Heart left ventricle (tissue), 16 donors: Measurements from ENCODE around the gene LIMD2. TPM values are rescaled to one million over a fixed set of nuclear protein-coding genes. Genes with fewer than 3 reads are reported as not detected.

Source experiments
- ATAC-seq, 4 donors: fragments of 200-7000 bp; cut with Tn5 transposase; one replicate each; pipeline ENCODE4 v1.9.1; 2020 to 2022; ENCODE audit warnings: moderate library complexity in 4 of 4, mild to moderate bottlenecking in 3 of 4, moderate number of reproducible peaks in 1 of 4
- DNase-seq, 5 donors: peaks; one replicate each; pipeline ENCODE4 v3.0.0-alpha.2; 2020
- H3K27ac ChIP-seq, 12 donors: fragments of 200-600 bp; sonication (generic) in 4 of 12; one replicate each; pipeline versions ENCODE4 v1.5.0 to v1.8.0; 2016 to 2022; ENCODE audit warnings: mild to moderate bottlenecking in 2 of 12
- H3K27me3 ChIP-seq, 9 donors: fragments of 200-600 bp; sonication (generic) in 2 of 9; one replicate each; pipeline versions ENCODE4 v1.5.1 to v1.8.0; 2016 to 2022; ENCODE audit warnings: mild to moderate bottlenecking in 3 of 9
- H3K36me3 ChIP-seq, 9 donors: fragments of 200-600 bp; sonication (generic) in 2 of 9; one replicate each; pipeline versions ENCODE4 v1.5.0 to v1.8.0; 2018 to 2022; ENCODE audit warnings: mild to moderate bottlenecking in 2 of 9
- H3K4me1 ChIP-seq, 12 donors: fragments of 200-600 bp; sonication (generic) in 4 of 12; one replicate each; pipeline versions ENCODE4 v1.5.0 to v1.8.0; 2016 to 2022; ENCODE audit warnings: mild to moderate bottlenecking in 3 of 12
- H3K4me3 ChIP-seq, 12 donors: fragments of 200-600 bp; sonication (generic) in 4 of 12; one replicate each; pipeline versions ENCODE4 v1.5.0 to v1.8.0; 2017 to 2022; ENCODE audit warnings: mild to moderate bottlenecking in 9 of 12, moderate library complexity in 4 of 12
- H3K9me3 ChIP-seq, 12 donors: fragments of 200-600 bp; sonication (generic) in 4 of 12; one replicate each; pipeline versions ENCODE4 v1.5.0 to v1.8.0; 2016 to 2022; ENCODE audit warnings: mild to moderate bottlenecking in 1 of 12
- POLR2A ChIP-seq, 2 donors: fragments of 450-650 bp; IDR thresholded peaks; one replicate each; pipeline ENCODE4 v1.6.1; 2017; ENCODE audit warnings: antibody characterized with exemption in 2 of 2, mild to moderate bottlenecking in 2 of 2, moderate library complexity in 2 of 2
- WGBS, 4 donors: extraction: QIAGEN DNeasy Blood & Tissue Kit in 2 of 4; methylation state at CpG; one replicate each; pipeline versions ENCODE4 v1.1.5 to v1.1.7; 2013 to 2018; 5-methylcytosine and 5-hydroxymethylcytosine counted together
- intact Hi-C, 10 donors: fragments of 100-400 bp; cut with DNase I; formaldehyde crosslinking; loops; one replicate each; pipeline versions ENCODE4 v1.11.1 to v1.14.2; 2022
- polyA plus RNA-seq, 2 donors: library from polyadenylated mRNA; stranded (reverse); fragments of 200-250 nt; gene quantifications; one replicate each; pipeline ENCODE4 v1.2.3, GENCODE V29; 2013
- total RNA-seq, 9 donors: library from RNA; depleted of rRNA in 2 of 9; stranded (reverse); fragments of >200 nt in 2 of 9; fragmentation: NEBNext Ultra II Directional in 3 of 9; extraction: Animal tissue kit (Norgen Biotek cat#: 25700) in 3 of 9; gene quantifications; one replicate each; pipeline versions ENCODE4 v1.1.0 to v1.2.4, GENCODE V29; 2016 to 2023
- TF ChIP-seq, protein P1 (sequence below), 12 donors: fragments of 200-600 bp; sonication (generic) in 4 of 12; IDR thresholded peaks; one replicate each; pipeline versions ENCODE4 v1.5.0 to v1.8.0; 2018 to 2022; ENCODE audit warnings: antibody characterized with exemption in 12 of 12, mild to moderate bottlenecking in 5 of 12
- donor health status: ischemic (EF 13 %, LVEDD 7.1; RV severe dilation, severe dysfunction).
- donor health status: healthy with polysubstance abuse.
- donor health status: DM: no; HTN: yes; CAD: no.
- donor health status: DM: no; HTN: no; CAD: no.
- donor health status: ischemic (EF 25% LVEDD 6.9; RV normal size, moderate dysfunction).
- donor health status: ischemic (EF 25% LVEDD 5.7; RV mildly dilated, moderate dysfunction).
- donor health status: healthy.
- donor health status: DM: yes; HTN: yes; CAD: no.
- donor health status: ischemic (EF 35%, LVEDD 5.7; RV mildly dilated, moderate dysfunction).
- donor health status: nonischemic (EF 11% LVEDD 7.7; RV severe dilation, severe dysfunction).
- donor health status: DM: yes; HTN: yes; CAD: no.
- donor health status: PGD.
- donor health status: ischemic (EF 29% LVEDD 5.4; RV normal size, mild dysfunction).
- donor health status: nonischemic (EF 23%, LVEDD 6.1; RV moderate dilation, normal function).

LIMD2 gene
- total and polyA plus RNA-seq, 11 donors, result 1.9 to 48.0 (median 3.5) TPM

DNA sequence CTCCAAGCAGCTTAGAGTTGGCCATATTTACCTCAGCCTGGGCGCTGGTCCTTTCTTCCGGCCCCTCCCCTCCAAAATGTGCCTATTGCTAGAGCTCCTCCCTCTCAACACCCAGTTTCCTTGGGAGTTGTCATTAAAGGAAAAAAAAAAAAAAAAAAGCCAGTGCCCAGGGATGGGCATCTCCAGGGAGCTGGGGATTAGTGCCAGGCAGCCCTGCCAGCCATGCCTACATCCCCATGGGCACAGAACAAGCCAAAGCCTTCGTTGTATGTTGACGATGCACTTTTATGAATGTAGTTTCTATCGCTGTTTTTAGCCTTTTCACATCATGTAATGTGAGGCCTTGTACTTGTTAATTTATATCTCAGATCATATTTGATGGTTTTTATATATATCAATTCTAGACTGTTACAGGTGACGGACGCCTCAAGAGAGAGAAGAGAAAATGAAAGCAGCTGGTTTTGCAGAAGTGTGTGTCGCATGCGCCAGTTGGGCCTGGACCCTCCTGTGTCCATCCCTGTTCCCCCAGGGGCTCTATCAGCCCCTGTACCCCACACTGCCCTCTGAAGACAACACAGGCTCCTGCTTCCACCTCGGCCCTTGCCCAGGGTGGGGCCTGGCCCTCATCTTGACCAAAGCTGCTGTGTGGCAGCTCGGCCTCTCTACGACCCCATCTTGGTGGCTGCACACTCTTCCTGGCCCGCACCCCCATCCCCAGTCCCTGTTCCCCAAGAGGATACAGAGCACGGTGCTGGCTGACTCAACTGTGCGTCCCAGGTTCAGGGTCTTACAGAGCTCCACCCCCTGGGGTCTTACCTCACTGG, 4.8 kb downstream of the LIMD2 start:
- H3K36me3 ChIP-seq, result peaks cover 0 to 69% (median 54%) of the 10 kb centered on the region in 9 donors
- no peaks in the 10 kb centered on the region for H3K27me3 ChIP-seq
- no peak overlapping the region for H3K4me3 ChIP-seq
- H3K9me3 ChIP-seq, result no peaks in the 10 kb centered on the region
- peaks cover 0 to 35% (median 12%) of the 10 kb centered on the region in 12 donors for H3K4me1 ChIP-seq
- no peak for ATAC-seq
- TF ChIP-seq, protein P1, sequence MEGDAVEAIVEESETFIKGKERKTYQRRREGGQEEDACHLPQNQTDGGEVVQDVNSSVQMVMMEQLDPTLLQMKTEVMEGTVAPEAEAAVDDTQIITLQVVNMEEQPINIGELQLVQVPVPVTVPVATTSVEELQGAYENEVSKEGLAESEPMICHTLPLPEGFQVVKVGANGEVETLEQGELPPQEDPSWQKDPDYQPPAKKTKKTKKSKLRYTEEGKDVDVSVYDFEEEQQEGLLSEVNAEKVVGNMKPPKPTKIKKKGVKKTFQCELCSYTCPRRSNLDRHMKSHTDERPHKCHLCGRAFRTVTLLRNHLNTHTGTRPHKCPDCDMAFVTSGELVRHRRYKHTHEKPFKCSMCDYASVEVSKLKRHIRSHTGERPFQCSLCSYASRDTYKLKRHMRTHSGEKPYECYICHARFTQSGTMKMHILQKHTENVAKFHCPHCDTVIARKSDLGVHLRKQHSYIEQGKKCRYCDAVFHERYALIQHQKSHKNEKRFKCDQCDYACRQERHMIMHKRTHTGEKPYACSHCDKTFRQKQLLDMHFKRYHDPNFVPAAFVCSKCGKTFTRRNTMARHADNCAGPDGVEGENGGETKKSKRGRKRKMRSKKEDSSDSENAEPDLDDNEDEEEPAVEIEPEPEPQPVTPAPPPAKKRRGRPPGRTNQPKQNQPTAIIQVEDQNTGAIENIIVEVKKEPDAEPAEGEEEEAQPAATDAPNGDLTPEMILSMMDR (IDR thresholded peaks at IDR 0.05), result no peak
- no peak for TF ChIP-seq POLR2A (IDR thresholded peaks at IDR 0.05)
- H3K27ac ChIP-seq, result peak overlapping the region in 2 of 12 donors; percentile 24 to 96
- DNase-seq, result no peak
- intact Hi-C loops, result loop anchor here in 4 of 10 donors (1.0 to 10.0 kb wide), 4 partner anchors 16 to 70 kb away; partner anchors contain the start of gene MAP3K3 (in 1 of the 4)
- 82 to 85% (median 83%) methylated on average over 15 of the region's 15 CpGs for WGBS, 4 donors

DNA sequence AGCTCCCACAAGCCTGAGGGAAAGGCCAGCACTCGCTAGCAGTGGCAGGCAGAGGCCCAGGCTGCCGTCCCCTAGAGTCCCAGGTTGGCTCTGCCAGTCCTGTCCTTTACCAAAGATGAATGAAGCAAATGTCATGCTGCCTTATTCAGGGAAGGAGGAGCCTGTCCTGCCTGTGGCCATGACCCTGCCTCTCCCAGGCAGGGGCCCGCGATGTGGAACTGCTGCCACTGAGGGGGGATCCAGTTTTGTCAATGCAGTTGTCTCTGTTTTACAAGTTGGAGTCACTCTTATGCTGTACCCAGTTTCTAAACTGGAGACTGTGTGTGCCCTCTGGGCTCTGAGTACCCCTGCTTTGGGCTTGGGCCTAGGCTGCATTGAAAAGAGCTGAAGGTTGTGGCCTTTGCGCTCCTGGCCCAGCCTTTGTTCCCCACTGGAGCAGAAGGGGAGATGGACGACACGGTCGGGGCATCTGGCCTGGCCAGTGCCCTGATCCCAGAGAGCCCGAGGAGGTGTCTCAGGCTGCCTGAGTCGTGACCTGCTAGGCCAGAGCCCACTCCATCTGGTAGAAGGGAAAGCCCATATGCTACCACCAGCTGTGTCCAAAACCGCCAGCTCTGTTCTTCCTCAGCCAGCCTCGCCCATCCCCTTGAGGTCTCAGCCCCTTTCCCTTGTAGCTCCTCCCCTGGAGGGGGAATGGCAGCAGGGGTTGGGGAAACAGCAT, 5.5 kb downstream of the LIMD2 start:
- Histone ChIP-seq H3K27ac (peak overlapping the region in 2 of 12 donors; percentile 24 to 96), H3K27me3 (no peaks in the 10 kb centered on the region), H3K9me3 (no peaks in the 10 kb centered on the region), H3K4me1 (peaks cover 0 to 35% (median 12%) of the 10 kb centered on the region in 12 donors), H3K4me3 (no peak overlapping the region), H3K36me3 (peaks cover 0 to 77% (median 62%) of the 10 kb centered on the region in 9 donors)
- WGBS, 4 donors, result 83 to 93% (median 85%) methylated on average over 9 to 12 of the region's 12 CpGs
- ATAC-seq (no peak), DNase-seq (no peak)
- no peak for TF ChIP-seq POLR2A (IDR thresholded peaks at IDR 0.05)
- TF ChIP-seq, protein P1 (IDR thresholded peaks at IDR 0.05), result no peak
- intact Hi-C loops, result loop anchor here in 2 of 10 donors (10.0 kb wide), 2 partner anchors 60 to 70 kb away; partner anchors contain the start of gene MAP3K3 (in 1 of the 2)

DNA sequence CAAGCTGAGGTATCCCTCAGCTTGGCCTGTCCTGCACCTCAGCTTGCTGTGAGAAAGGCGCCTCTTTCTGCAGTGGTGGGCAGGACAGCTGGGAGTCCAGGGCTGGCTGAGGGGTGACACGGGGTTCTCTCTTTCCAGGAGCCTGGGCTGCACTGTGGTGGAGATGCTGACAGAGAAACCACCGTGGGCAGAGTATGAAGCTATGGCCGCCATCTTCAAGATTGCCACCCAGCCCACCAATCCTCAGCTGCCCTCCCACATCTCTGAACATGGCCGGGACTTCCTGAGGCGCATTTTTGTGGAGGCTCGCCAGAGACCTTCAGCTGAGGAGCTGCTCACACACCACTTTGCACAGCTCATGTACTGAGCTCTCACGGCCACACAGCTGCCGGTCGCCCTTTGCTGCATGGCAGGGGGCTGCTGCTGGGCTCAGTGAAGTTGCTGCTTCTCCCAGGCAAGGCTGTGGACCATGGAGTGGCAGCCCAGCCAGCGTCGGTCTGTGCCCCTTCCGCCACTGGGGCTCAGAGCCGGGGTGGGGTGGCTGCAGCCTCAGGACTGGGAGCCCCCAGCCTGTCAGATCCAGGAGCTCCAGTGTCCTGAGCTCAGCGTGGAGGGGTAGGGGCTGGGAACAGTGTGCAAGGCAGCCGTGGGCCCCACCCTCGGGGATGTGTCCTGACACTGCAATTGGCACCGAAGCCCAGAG, 6.4 kb downstream of the LIMD2 start:
- Histone ChIP-seq H3K4me1 (peaks cover 0 to 35% (median 6%) of the 10 kb centered on the region in 12 donors), H3K4me3 (no peak overlapping the region), H3K9me3 (no peaks in the 10 kb centered on the region), H3K27me3 (no peaks in the 10 kb centered on the region), H3K36me3 (peaks cover 0 to 85% (median 70%) of the 10 kb centered on the region in 9 donors), H3K27ac (peak overlapping the region in 1 of 12 donors; percentile 32)
- 86 to 92% (median 89%) methylated on average over 12 to 18 of the region's 18 CpGs for WGBS, 4 donors
- intact Hi-C loops, result loop anchor here in 2 of 10 donors (10.0 kb wide), 2 partner anchors 59 to 69 kb away; partner anchors contain the start of gene MAP3K3 (in 1 of the 2)
- DNase-seq, result no peak
- TF ChIP-seq POLR2A (IDR thresholded peaks at IDR 0.05), result no peak
- TF ChIP-seq, protein P1 (IDR thresholded peaks at IDR 0.05), result no peak
- ATAC-seq, result no peak
